Measurements from ENCODE around the gene LCE1C.

The LCE1C gene

GRCh38 chr1:152758636-152759035, 47.8 kb downstream of the LCE1C start:
- H3K4me1 ChIP-seq: no peaks in the 10 kb centered on the region
- no peaks in the 10 kb centered on the region for H3K9me3 ChIP-seq (ENCODE audit: control insufficient read depth, low read length)
- H3K27ac ChIP-seq: no peak overlapping the region
- H3K79me2 ChIP-seq: no peaks in the 10 kb centered on the region
- H3K9ac ChIP-seq: no peak overlapping the region
- no peaks in the 10 kb centered on the region for H3K27me3 ChIP-seq (ENCODE audit: control insufficient read depth, insufficient read depth, low read length)
- H2AFZ ChIP-seq: no peak overlapping the region
- H3K4me3 ChIP-seq (ENCODE audit: low read depth, low read length): no peak overlapping the region
- H3K36me3 ChIP-seq (ENCODE audit: control insufficient read depth, insufficient read depth, low read length): no peaks in the 10 kb centered on the region
- no peak overlapping the region for H3K4me2 ChIP-seq (ENCODE audit: low read length)
- no peak for TF ChIP-seq CTCF (IDR thresholded peaks at IDR 0.05)

DNA sequence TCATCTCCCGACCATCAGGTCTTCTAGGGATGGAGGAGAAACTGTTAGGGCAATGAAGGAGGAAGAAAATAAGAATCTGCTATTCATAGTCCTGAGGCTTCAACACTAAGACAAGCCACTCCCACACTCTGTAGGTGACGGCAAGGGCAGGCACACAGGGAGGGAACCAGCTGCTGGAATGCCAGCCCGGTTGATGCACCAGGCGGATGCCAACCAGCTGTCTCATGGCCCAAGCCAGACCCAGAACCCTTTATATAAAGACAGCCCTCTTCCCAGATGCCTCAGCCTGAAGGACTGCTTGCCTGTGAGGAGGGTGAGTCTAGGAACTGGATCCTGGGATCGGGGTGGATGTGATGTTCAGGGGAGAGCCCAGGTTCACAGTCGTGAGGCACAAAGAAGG, 48.7 kb downstream of the LCE1C start, which contains the start of gene KPRP:
KPRP (plus strand) TSS at position 279 of the 400 bp plus-strand sequence. CDS start 1,564 bp downstream, outside the sequence.
- no peak for TF ChIP-seq CTCF (IDR thresholded peaks at IDR 0.05)
- Histone ChIP-seq H2AFZ (no peak within 1 kb of the TSS), H3K36me3 (ENCODE audit: control insufficient read depth, insufficient read depth, low read length) (no peaks in the 10 kb centered on the region), H3K9ac (no peak within 1 kb of the TSS), H3K4me1 (no peaks in the 10 kb centered on the region), H3K4me2 (ENCODE audit: low read length) (no peak within 1 kb of the TSS), H3K27ac (no peak within 1 kb of the TSS), H3K9me3 (ENCODE audit: control insufficient read depth, low read length) (no peaks in the 10 kb centered on the region), H3K4me3 (ENCODE audit: low read depth, low read length) (no peak within 1 kb of the TSS), H3K27me3 (ENCODE audit: control insufficient read depth, insufficient read depth, low read length) (no peaks in the 10 kb centered on the region), H3K79me2 (no peaks in the 10 kb centered on the region)

- Histone ChIP-seq H3K9ac (no peak overlapping the region), H3K36me3 (ENCODE audit: control insufficient read depth, insufficient read depth, low read length) (no peaks in the 10 kb centered on the region), H3K4me3 (ENCODE audit: low read depth, low read length) (no peak overlapping the region), H3K27me3 (ENCODE audit: control insufficient read depth, insufficient read depth, low read length) (no peaks in the 10 kb centered on the region), H3K27ac (no peak overlapping the region), H3K4me2 (ENCODE audit: low read length) (no peak overlapping the region), H3K79me2 (no peaks in the 10 kb centered on the region), H3K4me1 (no peaks in the 10 kb centered on the region), H3K9me3 (ENCODE audit: control insufficient read depth, low read length) (no peaks in the 10 kb centered on the region), H2AFZ (no peak overlapping the region)
- no peak for TF ChIP-seq CTCF (IDR thresholded peaks at IDR 0.05)
Measured at GRCh38 chr1:152756872-152757271, 49.6 kb downstream of the LCE1C start.
